ENCODE results near the gene SLC44A4.
"Not testable (repeated sequence)": the region's sequence is repeated elsewhere in the genome, so short reads cannot be mapped to it uniquely, and the experiment has no call there.

GRCh38 chr6:31864123-31864562 lies 14.7 kb downstream of the SLC44A4 start:
- TF ChIP-seq CTCF (IDR thresholded peaks at IDR 0.05; ENCODE audit: low read depth, low read length, missing input control); GABPA (IDR thresholded peaks at IDR 0.05 in 1 of 2, conservative IDR thresholded peaks at IDR 0.05 in 1 of 2): not testable (repeated sequence)
